SJCRH30 (cell line): ENCODE data around the gene CCDC90B. TPM values are rescaled to one million over a fixed set of nuclear protein-coding genes. Genes with fewer than 3 reads are reported as not detected.

Experiments
- DNase-seq, 2 experiments: peaks; one replicate each; pipeline ENCODE4 v3.0.0-alpha.2; 2015 to 2020
- H3K27ac ChIP-seq: fragments of 250-450 bp; sonication (Bioruptor Pico); 2 replicates; pipeline ENCODE4 v1.5.1; 2020; ENCODE audit warnings: mild to moderate bottlenecking, moderate library complexity
- H3K27me3 ChIP-seq: fragments of 250-450 bp; sonication (Bioruptor Pico); 2 replicates; pipeline ENCODE4 v1.5.1; 2020; ENCODE audit warnings: mild to moderate bottlenecking, moderate library complexity
- H3K36me3 ChIP-seq: fragments of 250-450 bp; sonication (Bioruptor Pico); 2 replicates; pipeline ENCODE4 v1.5.1; 2020; ENCODE audit warnings: mild to moderate bottlenecking, moderate library complexity
- H3K4me1 ChIP-seq: fragments of 250-450 bp; sonication (Bioruptor Pico); 2 replicates; pipeline ENCODE4 v1.5.1; 2020; ENCODE audit warnings: mild to moderate bottlenecking, moderate library complexity
- H3K4me3 ChIP-seq: fragments of 250-450 bp; sonication (Bioruptor Pico); 2 replicates; pipeline ENCODE4 v1.5.1; 2020; ENCODE audit warnings: mild to moderate bottlenecking, moderate library complexity
- H3K9me3 ChIP-seq: fragments of 250-450 bp; sonication (Bioruptor Pico); replicated peaks from 2 replicates; pipeline ENCODE4 v1.5.1; 2020; ENCODE audit warnings: mild to moderate bottlenecking, moderate library complexity
- total RNA-seq: library from RNA; depleted of rRNA; stranded (reverse); fragments of >200 nt; shearing (Covaris generic); gene quantifications from 2 replicates; pipeline ENCODE4 v1.2.3, GENCODE V29; 2014; rRNA removed

Gene CCDC90B
- total RNA-seq, 1 experiment from 2014 or later: 107 TPM

- no peak overlapping the region for H3K27ac ChIP-seq
- no peaks in the 10 kb centered on the region for H3K27me3 ChIP-seq
- DNase-seq: no peak
- no peaks in the 10 kb centered on the region for H3K4me1 ChIP-seq
- no peaks in the 10 kb centered on the region for H3K36me3 ChIP-seq
- H3K9me3 ChIP-seq: 0 out of 2 replicates have a peak, but pooled peaks cover 3% of the 10 kb centered on the region
- H3K4me3 ChIP-seq: no peak overlapping the region
Measured at GRCh38 chr11:83223457-83223856, 62.7 kb downstream of the CCDC90B start.

GRCh38 chr11:83222499-83222898 lies 63.7 kb downstream of the CCDC90B start:
- 0 out of 2 replicates have a peak, but pooled peaks cover 3% of the 10 kb centered on the region for H3K9me3 ChIP-seq
- DNase-seq: no peak
- H3K27me3 ChIP-seq: no peaks in the 10 kb centered on the region
- H3K4me1 ChIP-seq: no peaks in the 10 kb centered on the region
- H3K27ac ChIP-seq: no peak overlapping the region
- no peaks in the 10 kb centered on the region for H3K36me3 ChIP-seq
- no peak overlapping the region for H3K4me3 ChIP-seq

GRCh38 chr11:83221694-83222093 lies 64.5 kb downstream of the CCDC90B start:
- no peak overlapping the region for H3K27ac ChIP-seq
- H3K36me3 ChIP-seq: no peaks in the 10 kb centered on the region
- H3K4me3 ChIP-seq: no peak overlapping the region
- no peak for DNase-seq
- no peaks in the 10 kb centered on the region for H3K4me1 ChIP-seq
- H3K27me3 ChIP-seq: no peaks in the 10 kb centered on the region
- H3K9me3 ChIP-seq: 0 out of 2 replicates have a peak, but pooled peaks cover 3% of the 10 kb centered on the region

GRCh38 chr11:83220260-83220659 lies 65.9 kb downstream of the CCDC90B start:
- H3K27ac ChIP-seq: no peak overlapping the region
- DNase-seq: peak; percentile 9 to 13
- no peaks in the 10 kb centered on the region for H3K36me3 ChIP-seq
- 0 out of 2 replicates have a peak, but pooled peaks cover 3% of the 10 kb centered on the region for H3K9me3 ChIP-seq
- H3K4me1 ChIP-seq: no peaks in the 10 kb centered on the region
- no peaks in the 10 kb centered on the region for H3K27me3 ChIP-seq
- no peak overlapping the region for H3K4me3 ChIP-seq

- Histone ChIP-seq H3K4me1 (no peaks in the 10 kb centered on the region), H3K27me3 (no peaks in the 10 kb centered on the region), H3K36me3 (no peaks in the 10 kb centered on the region), H3K4me3 (no peak overlapping the region), H3K9me3 (0 out of 2 replicates have a peak, but pooled peaks cover 3% of the 10 kb centered on the region), H3K27ac (no peak overlapping the region)
- peak in 1 of 2 experiments; percentile 28 for DNase-seq
Measured at GRCh38 chr11:83219095-83219494, 67.1 kb downstream of the CCDC90B start.

Other genes starting within 250 kb of the CCDC90B start
- 8.0 and 8.2 TPM in 2 replicates for gene RAB30, start 214.5 kb downstream of the CCDC90B start, total RNA-seq
- gene PCF11, start 129.2 kb downstream of the CCDC90B start, total RNA-seq: 55.9 and 71.1 TPM in 2 replicates
- gene ANKRD42, start 92.7 kb downstream of the CCDC90B start, total RNA-seq: 2.2 and 2.6 TPM in 2 replicates